Ishikawa (cell line): ENCODE data around the gene NMB.
A peak's percentile ranks its signal among the peaks of the same experiment; 100 is the strongest.

Source experiments
- CEBPB ChIP-seq: IDR thresholded peaks from 2 replicates; pipeline ENCODE4 v1.6.1; 2012
- CREB1 ChIP-seq: IDR thresholded peaks from 2 replicates; pipeline ENCODE4 v1.6.1; 2012; ENCODE audit warnings: low read depth
- EGR1 ChIP-seq: IDR thresholded peaks from 2 replicates; pipeline ENCODE4 v1.6.1; 2012
- EP300 ChIP-seq: IDR thresholded peaks from 2 replicates; pipeline ENCODE4 v1.6.1; 2012; ENCODE audit warnings: borderline replicate concordance
- FOXM1 ChIP-seq: IDR thresholded peaks from 2 replicates; pipeline ENCODE4 v1.6.1; 2012; ENCODE audit warnings: low read depth, borderline replicate concordance
- MAX ChIP-seq: IDR thresholded peaks from 2 replicates; pipeline ENCODE4 v1.6.1; 2012
- NFIC ChIP-seq: IDR thresholded peaks from 2 replicates; pipeline ENCODE4 v1.6.1; 2012
- RAD21 ChIP-seq: IDR thresholded peaks from 2 replicates; pipeline ENCODE4 v1.6.1; 2012; ENCODE audit warnings: low read depth
- TAF1 ChIP-seq: IDR thresholded peaks from 2 replicates; pipeline ENCODE4 v1.6.1; 2012; ENCODE audit warnings: low read depth, mild to moderate bottlenecking
- TCF12 ChIP-seq: IDR thresholded peaks from 2 replicates; pipeline ENCODE4 v1.6.1; 2012; ENCODE audit warnings: low read depth
- TEAD4 ChIP-seq: IDR thresholded peaks from 2 replicates; pipeline ENCODE4 v1.6.1; 2012
- YY1 ChIP-seq: IDR thresholded peaks from 2 replicates; pipeline ENCODE4 v1.6.1; 2012; ENCODE audit warnings: low read depth
- ZBTB7A ChIP-seq: IDR thresholded peaks from 2 replicates; pipeline ENCODE4 v1.6.1; 2012; ENCODE audit warnings: low read depth
- TF ChIP-seq, protein P1 (sequence below): IDR thresholded peaks from 2 replicates; pipeline ENCODE4 v1.6.1; 2012
- TF ChIP-seq, protein P2 (sequence below): IDR thresholded peaks from 2 replicates; pipeline ENCODE4 v1.6.1; 2012; ENCODE audit warnings: low read depth, mild to moderate bottlenecking

NMB gene

GRCh38 chr15:84658788-84659411, 901 bp upstream of the NMB start:
- TF ChIP-seq, protein P1, sequence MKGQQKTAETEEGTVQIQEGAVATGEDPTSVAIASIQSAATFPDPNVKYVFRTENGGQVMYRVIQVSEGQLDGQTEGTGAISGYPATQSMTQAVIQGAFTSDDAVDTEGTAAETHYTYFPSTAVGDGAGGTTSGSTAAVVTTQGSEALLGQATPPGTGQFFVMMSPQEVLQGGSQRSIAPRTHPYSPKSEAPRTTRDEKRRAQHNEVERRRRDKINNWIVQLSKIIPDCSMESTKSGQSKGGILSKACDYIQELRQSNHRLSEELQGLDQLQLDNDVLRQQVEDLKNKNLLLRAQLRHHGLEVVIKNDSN: no peak
- TF ChIP-seq EGR1 (no peak), MAX (no peak), NFIC (no peak), TAF1 (no peak), ZBTB7A (no peak), TEAD4 (no peak), RAD21 (no peak), FOXM1 (no peak), CEBPB (no peak), EP300 (no peak), TCF12 (no peak), YY1 (no peak), CREB1 (no peak)
- TF ChIP-seq, protein P2, sequence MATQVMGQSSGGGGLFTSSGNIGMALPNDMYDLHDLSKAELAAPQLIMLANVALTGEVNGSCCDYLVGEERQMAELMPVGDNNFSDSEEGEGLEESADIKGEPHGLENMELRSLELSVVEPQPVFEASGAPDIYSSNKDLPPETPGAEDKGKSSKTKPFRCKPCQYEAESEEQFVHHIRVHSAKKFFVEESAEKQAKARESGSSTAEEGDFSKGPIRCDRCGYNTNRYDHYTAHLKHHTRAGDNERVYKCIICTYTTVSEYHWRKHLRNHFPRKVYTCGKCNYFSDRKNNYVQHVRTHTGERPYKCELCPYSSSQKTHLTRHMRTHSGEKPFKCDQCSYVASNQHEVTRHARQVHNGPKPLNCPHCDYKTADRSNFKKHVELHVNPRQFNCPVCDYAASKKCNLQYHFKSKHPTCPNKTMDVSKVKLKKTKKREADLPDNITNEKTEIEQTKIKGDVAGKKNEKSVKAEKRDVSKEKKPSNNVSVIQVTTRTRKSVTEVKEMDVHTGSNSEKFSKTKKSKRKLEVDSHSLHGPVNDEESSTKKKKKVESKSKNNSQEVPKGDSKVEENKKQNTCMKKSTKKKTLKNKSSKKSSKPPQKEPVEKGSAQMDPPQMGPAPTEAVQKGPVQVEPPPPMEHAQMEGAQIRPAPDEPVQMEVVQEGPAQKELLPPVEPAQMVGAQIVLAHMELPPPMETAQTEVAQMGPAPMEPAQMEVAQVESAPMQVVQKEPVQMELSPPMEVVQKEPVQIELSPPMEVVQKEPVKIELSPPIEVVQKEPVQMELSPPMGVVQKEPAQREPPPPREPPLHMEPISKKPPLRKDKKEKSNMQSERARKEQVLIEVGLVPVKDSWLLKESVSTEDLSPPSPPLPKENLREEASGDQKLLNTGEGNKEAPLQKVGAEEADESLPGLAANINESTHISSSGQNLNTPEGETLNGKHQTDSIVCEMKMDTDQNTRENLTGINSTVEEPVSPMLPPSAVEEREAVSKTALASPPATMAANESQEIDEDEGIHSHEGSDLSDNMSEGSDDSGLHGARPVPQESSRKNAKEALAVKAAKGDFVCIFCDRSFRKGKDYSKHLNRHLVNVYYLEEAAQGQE: no peak

GRCh38 chr15:84657748-84658079, 285 bp downstream of the NMB start:
- no peak for TF ChIP-seq YY1
- no peak for TF ChIP-seq EGR1
- no peak for TF ChIP-seq CREB1

- TF ChIP-seq EGR1 (no peak), RAD21 (no peak), FOXM1 (no peak), YY1 (no peak), TEAD4 (no peak), ZBTB7A (no peak), TCF12 (no peak), EP300 (no peak), MAX (no peak), TAF1 (no peak), NFIC (no peak), CREB1 (no peak), CEBPB (no peak)
- TF ChIP-seq, protein P2: no peak
- TF ChIP-seq, protein P1: no peak
Observed at GRCh38 chr15:84656972-84657371, 1.0 kb downstream of the NMB start.

DNA sequence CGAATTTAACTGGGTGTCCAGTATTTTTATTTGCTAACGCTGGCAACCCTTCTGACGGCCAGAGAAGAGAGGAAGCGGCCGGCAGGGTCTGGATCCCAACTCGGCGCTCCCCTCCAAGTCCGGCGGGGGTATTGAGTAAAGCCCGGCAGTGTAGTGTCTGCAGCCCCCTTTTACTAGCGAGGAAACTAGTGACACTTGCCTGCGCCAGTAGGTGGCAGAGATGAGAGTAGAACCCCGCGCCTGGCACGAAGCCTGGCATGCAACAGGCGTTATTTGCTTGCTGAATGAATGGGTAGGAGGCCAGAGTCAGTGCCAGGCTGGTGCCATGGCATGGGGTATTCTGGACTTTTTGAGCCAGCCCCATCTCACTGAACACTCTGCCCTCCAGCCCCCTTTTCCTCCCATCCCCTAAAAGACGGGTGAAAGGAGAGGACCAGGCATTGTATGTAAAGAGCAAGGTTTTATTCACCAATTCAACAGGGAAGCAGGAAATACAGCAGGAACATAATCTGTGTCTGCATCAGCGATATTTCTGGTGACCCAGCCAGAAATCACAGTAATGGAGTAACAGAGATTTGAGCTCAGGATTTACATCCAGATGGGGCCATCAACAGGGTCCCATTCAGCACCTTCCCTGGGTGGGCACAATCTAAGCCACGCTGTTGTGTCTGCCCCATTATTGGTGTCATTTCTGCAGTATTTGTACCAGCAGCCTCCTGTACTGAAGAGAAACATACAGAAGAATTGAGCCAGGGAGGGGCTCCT, 3.1 kb downstream of the NMB start:
- peak; percentile 53; the same call in 1 of the 2 replicates for TF ChIP-seq MAX
- TF ChIP-seq YY1: no peak
- peak; percentile 49; the same call in 1 of the 2 replicates for TF ChIP-seq RAD21
- TF ChIP-seq, protein P1: no peak
- peak; percentile 64 for TF ChIP-seq NFIC
- TF ChIP-seq ZBTB7A: peak; percentile 81
- TF ChIP-seq, protein P2: no peak
- peak; percentile 53; the same call in 1 of the 2 replicates for TF ChIP-seq TEAD4
- TF ChIP-seq EP300: no peak
- no peak for TF ChIP-seq CREB1
- no peak for TF ChIP-seq TAF1
- no peak for TF ChIP-seq TCF12
- TF ChIP-seq FOXM1: no peak
- TF ChIP-seq CEBPB: no peak
- 0 out of 2 replicates have a peak, but pooled peaks have one; percentile 11 for TF ChIP-seq EGR1
